Gastrocnemius medialis (tissue), 4 donors: ENCODE measurements around the gene SHROOM3.

Experiments used
- CTCF ChIP-seq, 5 experiments: fragments of 450-650 bp in 3 of 5; fragments of 200-600 bp in 2 of 5; sonication (generic) in 2 of 5; IDR thresholded peaks in 4 of 5; conservative IDR thresholded peaks in 1 of 5; 1 replicate in 4 of 5; 2 replicates in 1 of 5; pipeline ENCODE4 v1.5.1; 2016 to 2019; ENCODE audit warnings: antibody characterized with exemption in 5 of 5, mild to moderate bottlenecking in 3 of 5, moderate library complexity in 3 of 5
- POLR2A ChIP-seq, 2 donors: fragments of 450-650 bp; IDR thresholded peaks; one replicate each; pipeline ENCODE4 v1.6.1; 2017; ENCODE audit warnings: antibody characterized with exemption in 2 of 2, mild to moderate bottlenecking in 2 of 2, moderate library complexity in 2 of 2

- no peak for TF ChIP-seq CTCF (IDR thresholded peaks at IDR 0.05 in 4 of 5, conservative IDR thresholded peaks at IDR 0.05 in 1 of 5)
- TF ChIP-seq POLR2A (IDR thresholded peaks at IDR 0.05) = no peak
Observed at GRCh38 chr4:76703676-76704075, 268.6 kb downstream of the SHROOM3 start.
